NOMO-1 (cell line): Measurements from ENCODE around the gene SLC22A23.

Experiments used
- DNase-seq, 2 experiments: peaks; one replicate each; lab custom pipeline; 2025; ENCODE audit not compliant: unreplicated experiment in 2 of 2; lab: John Stamatoyannopoulos, UW

SLC22A23 gene, protein sequence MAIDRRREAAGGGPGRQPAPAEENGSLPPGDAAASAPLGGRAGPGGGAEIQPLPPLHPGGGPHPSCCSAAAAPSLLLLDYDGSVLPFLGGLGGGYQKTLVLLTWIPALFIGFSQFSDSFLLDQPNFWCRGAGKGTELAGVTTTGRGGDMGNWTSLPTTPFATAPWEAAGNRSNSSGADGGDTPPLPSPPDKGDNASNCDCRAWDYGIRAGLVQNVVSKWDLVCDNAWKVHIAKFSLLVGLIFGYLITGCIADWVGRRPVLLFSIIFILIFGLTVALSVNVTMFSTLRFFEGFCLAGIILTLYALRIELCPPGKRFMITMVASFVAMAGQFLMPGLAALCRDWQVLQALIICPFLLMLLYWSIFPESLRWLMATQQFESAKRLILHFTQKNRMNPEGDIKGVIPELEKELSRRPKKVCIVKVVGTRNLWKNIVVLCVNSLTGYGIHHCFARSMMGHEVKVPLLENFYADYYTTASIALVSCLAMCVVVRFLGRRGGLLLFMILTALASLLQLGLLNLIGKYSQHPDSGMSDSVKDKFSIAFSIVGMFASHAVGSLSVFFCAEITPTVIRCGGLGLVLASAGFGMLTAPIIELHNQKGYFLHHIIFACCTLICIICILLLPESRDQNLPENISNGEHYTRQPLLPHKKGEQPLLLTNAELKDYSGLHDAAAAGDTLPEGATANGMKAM

DNA sequence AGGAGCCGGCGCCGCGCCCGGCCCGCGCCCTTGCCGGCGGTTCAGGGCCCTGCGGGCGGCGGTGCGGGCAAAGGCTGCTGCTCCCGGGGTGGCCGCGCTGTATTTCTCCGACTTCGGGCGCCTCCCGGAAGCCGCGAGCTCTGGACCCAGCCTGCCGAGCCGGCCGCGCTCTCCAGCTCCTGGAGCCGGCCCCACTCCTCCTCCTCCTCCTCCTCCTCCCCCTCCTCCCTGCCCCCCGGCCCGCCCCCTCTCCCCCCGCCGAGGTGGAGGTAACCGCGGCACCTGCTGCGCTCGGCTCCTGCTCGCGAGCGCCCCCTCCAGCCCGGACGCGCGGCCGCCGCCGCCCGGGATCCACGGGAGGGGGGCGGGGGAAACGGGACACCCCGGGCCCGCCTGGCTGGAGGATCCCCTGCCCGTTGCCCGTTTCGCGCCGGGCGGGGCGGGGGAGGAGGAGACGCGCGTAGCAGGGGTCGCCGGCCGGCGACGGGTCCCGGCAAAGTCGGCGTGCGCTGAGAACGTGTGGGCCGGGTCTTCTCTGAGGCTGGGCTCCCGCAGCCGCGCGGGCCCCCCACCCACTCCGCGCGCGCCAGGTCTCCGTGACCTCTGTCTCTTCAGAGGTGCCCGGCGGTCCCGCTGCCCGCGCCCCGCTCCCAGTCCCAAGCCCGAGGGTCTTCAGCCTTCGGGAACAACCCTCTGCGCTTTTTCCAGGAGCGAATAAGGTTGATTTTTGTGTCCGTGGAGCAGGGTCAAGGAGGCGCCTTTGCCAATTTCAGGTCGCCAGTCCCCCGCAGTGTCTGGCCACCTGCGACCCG lies at the start of gene SLC22A23:
Gene SLC22A23 (minus strand): TSS at position 153 of the 812 bp plus-strand sequence. CDS start 491 bp downstream, outside the sequence.
- DNase-seq = peak in 1 of 2 experiments; percentile 19

DNA sequence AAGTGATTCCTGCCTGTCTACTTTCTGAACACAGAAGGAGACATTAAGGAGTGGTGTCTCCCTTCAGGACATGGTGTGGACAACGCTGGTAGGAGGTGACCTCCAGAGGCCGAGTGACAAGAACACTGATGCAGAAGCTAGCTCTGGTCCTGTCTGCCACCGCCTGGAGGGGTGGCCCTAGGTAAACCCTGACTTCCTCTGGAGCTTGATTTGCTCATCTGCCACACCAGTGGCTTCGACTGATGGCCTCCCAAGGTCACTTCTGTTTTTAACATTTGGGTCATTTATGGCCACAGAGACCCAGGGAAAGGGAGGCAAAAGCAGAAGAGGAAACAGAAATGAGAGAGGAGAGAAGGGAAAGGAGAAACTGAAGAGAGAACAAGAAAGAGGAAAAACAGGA lies 49.4 kb upstream of the SLC22A23 start:
- DNase-seq = peak; percentile 33 to 49

DNA sequence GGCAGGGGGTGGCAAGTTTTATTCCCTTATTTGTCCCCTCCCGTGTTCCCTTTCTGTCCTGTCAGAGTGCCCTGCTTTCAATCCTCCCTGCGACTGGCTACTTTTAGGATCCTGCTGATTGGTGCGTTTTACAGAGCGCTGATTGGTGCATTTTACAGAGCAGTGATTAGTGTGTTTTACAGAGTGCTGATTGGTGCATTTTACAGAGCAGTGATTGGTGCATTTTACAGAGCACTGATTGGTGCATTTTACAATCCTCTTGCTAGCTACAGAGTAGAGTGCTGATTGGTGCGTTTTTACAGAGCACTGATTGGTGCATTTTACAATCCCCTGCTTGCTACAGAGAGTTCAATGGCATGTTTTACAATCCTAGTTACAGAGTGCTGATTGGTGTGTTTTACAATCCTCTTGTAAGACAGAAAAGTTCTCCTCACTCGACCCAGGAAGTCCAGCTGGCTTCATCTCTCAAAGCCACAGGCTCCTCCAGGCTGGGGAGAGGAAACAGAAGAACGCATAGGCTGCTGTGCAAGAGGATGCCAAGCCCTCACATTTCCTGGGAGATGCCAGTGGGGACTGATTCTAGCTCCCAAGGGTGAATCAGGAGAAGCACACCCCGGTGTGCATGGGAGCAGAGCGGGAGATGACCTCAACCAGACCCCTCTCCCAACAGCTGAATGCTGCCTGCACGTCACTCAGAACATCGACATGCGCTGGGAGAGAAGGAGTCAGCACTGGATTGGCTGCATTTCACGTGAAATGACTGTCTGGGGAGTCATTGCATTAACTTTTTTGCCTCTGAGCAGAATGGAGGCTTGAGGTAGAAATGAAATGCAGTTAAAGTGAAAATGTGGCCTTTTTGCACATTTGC lies 48.3 kb upstream of the SLC22A23 start:
- no peak for DNase-seq

DNA sequence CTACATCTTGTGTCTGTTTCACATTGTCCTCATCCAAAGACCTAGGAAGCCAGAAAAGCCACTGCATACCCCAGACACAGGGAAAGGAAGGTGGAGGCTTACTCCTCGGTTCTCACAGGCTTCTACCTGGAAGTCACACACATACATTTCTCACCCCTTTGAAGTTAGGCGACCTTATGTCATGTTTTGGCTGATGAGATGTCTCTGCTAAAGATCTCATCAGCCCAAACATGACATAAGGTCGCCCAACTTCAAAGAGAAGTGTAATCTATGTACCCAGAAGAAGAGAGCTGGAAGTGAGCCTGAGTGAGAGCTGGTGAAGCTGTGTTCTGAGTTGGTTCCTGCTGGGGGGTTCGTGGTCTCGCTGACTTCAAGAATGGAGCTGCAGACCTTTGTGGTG lies 47.5 kb upstream of the SLC22A23 start:
- DNase-seq = no peak

DNA sequence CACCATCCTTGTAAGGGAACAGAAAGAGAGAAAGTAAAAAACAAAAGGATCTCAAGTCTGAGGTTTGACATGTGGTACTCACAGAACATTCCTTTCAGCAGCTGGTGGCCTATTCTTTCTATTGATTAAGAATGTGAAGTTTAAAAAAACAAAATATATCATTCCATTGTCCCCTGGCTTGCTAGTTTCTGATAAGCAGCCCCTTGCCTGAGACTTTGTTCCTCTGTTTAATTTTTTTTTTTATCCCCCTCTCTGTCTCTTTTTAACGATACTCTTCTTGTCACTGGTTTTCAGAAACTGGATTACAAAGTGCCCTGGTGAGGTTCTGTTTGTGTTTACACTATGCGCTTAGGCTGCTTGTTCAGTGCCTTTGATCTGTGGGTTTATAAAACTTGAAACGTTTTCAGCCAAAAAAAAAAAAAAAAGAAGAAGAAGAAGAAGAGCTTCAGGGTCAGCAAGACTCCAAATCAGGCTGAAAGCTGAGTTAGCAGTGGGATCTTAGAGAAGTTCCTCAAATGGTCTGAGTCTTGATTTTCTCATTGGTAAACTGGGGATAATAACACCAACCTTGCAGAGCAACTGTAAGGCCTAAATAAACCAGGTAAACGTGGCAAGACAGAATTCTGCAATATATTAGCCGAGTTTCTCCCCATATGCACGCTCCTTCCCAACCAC lies 45.1 kb upstream of the SLC22A23 start:
- no peak for DNase-seq

DNA sequence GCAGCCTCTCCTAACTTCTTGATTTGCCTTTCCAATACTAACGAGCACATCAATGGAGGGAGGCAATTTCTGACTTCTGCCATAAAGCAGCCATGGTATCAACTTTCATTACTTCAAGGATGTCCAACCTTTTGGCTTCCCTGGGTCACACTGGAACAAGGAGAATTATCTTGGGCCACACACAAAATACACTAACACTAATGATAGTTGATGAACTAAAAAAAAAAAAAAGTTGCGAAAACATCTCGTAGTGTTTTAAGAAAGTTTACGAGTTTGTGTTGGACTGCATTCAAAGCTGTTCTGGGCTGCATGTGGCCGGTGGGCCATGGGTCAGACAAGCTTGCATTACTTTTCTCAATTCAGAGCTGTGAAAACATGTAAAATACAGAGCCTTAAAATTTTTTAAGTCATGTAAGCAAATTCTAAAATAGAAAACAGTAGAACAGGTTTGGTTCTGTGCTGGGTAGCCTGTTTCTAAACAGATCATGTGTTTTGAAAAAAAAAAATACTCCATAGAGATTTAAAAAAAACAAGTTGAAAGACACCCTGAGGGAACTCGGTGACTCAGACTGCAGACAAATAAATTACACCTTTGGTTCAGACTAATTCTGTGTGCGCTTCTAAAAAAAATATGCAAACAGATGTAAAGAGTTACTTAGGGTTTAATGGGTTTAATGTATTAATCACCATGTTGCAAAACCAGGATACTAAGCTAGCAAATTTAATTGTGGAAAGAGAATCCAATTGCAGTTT lies 43.6 kb upstream of the SLC22A23 start:
- no peak for DNase-seq

DNA sequence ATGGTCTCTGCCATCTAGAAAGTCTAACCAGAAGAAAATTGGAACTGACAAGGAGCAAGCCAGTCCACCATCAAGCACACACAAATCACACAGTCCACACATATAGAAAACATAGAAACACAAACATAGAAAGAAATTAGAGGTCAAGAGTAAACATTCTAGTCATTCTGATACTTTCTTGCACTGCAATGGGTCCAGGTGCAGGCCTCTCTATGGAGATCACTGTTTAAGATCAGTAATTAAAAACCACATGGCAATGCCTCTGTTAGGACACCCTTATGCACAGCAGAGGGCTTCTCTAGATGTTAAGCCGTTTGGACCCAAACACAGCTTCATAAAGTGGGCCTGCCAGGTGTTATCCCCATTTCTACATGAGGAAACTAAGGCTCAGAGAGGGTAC lies 42.8 kb upstream of the SLC22A23 start:
- no peak for DNase-seq

DNA sequence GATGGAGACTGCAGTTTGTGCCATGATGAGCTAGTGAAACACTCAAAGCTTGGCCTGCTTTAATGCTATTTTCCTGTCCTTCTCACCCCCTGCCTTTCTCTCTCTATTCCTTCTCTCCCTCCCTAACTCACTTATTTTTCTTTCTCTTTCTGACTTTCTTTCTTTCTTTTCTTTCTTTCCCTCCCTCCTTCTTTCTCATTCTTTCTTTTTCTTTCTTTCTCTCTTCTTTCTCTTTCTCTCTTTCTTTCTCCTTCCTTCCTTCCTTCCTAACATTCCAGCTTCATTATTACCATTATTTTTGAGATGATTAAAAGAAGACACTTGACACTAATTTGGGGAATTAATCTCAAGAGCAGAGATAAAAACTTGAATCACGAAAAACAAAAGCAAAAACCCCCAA lies 39.5 kb upstream of the SLC22A23 start:
- DNase-seq = no peak

DNA sequence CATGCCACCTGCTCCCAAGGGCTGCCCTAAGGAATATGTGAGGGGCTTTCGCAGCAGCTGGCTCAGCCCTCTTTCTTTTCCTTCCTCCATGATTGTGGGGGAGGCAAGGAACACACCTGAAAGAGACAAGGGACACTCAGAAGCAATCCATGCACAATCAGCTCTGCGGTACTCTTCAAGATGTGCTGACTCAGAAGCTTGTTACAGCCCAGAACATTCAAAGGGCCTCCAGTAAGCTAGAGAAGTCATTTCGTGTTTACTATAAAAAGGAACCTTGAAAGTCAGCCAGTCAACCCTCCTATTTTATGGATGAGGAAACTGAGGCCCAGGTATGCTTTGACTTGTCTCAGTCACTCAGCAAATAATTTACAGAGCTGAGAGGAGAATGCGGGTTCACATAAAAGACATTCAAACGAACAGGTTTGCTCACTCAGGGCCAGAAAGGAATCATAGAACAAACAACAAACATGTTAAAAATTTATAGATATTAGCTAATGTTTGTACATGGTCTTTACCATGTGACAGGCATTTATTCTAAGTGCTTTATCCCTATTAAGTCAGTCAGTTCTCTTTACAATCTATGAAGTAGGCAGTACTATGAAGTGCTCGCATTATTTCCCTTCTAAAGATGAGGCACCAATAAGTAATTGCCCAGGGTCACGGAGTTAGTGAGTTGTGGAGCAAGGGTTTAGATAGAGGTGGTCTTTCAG lies 37.7 kb upstream of the SLC22A23 start:
- DNase-seq = no peak

DNA sequence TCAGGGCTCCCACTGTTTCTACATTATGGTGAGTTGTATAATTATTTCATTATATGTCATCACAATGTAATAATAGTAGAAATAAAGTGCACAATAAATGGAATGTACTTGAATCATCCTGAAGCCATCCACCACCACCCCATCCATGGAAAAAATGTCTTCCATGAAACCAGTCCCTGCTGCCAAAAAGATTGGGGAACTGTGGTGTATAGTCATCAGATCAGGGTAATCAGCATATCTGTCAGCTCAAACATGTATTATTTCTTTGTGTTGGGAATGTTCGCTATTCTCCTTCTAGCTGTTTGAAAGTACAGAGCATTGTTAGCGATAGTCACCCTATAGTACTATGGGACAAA lies 33.8 kb upstream of the SLC22A23 start:
- DNase-seq = no peak

DNA sequence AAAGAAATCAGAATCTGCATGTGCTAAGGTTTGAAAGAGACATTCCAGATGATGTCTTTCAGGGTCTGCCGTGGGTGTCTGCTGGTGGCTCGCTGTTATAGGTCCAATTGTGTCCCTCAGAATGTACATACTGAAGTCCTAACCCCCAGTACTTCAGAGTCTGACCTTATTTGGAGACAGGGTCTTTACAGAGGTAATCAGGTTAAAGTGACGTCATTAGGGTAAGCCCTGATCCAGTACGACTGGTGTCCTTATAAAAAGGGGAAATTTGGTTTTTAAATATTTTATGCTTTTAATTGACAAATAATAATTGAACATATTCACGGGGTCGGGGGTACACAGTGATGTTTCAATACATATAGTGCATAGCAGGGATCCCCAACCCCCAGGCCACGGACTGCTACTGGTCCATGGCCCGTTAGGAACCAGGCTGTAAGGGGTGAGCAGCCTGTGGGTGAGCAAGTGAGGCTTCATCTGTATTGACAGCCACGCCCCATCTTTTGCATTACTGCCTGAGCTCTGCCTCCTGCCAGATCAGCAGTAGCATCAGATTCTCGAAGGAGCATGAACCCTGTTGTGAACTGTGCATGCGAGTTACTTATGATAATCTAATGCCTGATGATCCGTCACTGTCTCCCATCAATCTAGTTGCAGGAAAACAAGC lies 33.2 kb upstream of the SLC22A23 start:
- no peak for DNase-seq

DNA sequence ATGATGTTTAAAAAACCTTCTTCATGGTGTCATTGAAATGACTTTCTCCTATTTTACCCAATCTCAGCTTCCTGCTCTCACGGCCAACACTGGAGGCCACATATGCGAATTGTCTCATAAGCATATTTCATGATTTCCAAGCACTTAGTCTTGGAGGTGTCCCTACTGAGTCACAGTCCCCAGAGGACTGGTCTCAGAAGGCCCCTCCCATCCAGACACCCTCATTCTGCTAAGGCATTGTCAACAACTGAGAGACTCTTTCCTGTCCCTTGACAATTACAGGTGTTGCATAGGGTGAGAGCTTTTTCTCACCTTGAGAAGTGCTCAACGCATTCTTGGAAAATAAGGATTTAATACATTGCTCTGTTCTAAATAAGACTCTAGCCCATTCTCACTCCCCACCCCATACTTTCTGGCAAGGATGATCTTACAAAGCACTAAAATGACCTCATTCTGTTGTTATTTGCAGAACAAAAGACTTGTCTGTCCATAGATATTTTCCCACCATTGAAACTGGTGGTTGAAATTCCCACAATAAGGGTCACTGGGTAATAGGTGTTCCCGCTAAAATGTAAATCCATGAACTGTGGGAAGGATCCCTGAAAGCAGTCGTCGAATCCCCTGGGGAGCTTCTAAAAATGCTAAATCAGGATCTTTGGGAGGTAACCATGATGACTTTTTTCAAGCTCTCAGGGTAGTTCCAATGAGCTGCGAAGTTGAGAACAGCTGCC lies 32.3 kb upstream of the SLC22A23 start:
- DNase-seq = no peak

DNA sequence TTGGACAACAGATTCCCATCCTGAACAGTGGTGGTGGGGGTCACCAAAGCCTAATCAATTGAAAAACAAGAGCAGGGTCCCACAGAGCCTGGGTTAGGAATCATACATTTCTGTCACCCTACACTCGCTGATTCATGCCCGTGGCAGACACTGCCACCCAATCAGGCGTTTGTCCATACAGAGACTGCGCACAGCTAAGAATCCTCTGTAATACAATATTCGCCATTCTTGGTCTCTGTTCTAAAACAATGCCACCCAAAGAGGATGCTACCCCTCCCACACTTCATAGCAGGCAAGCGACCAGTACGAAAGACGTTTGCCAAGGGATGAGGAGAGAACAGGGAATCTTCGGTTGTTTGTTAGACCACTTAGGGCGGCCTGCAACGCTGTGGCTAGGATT lies 28.1 kb upstream of the SLC22A23 start:
- DNase-seq = no peak

DNA sequence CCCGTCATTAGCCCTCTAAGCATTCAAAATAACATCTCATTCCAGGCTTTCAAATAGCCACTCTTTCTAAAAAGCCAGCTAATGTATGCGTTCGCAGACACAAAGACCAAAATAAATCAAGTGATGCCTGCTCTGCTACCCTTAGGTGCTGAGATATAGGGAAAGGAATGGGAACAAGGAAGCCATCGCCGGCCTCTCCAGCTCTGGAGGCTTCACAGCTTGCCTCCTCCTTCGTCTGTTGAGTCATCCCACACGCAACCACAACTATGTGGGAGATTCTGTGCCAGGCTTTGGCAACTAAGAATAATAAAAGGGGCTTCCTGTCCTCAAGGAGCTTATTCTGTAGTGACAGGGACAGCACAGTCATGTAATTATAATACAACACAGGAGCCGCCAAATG lies 27.3 kb upstream of the SLC22A23 start:
- no peak for DNase-seq

DNA sequence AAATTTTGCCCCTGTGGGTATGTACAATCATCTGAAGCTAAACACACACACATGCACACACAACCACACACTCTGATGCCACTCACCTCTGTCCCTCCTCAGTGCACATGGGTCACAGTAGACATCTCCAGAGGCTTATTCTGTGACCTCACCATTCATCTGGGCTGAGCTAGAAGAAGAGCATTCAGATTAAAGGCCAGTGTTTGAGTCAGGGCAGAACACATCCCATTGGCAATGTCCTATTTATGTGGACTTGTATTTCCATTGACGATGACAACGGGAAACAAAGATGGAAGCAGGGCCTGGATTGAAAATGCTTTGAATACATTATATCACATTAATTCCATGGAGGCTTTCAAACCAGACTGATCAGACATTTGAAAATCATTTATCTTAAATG lies 26.8 kb upstream of the SLC22A23 start:
- no peak for DNase-seq

DNA sequence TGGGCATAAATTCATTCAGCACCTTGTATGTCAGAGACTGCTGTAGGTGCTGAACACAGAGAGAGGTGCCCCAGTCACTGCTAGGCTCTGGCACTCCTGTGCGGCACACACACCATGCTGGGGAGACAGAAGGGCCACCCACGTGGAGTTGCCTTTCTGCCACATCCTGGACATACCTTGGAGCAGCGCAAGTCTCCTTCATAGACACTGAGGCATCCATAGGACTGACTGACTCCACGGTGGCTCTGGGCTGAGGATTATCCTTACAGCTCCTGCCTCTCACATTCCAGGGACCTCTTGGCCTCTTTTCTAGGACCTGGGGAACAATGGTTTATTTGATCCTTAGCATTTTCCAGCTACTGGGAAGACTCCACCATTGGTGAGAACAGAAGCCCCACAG lies 26.0 kb upstream of the SLC22A23 start:
- no peak for DNase-seq

DNA sequence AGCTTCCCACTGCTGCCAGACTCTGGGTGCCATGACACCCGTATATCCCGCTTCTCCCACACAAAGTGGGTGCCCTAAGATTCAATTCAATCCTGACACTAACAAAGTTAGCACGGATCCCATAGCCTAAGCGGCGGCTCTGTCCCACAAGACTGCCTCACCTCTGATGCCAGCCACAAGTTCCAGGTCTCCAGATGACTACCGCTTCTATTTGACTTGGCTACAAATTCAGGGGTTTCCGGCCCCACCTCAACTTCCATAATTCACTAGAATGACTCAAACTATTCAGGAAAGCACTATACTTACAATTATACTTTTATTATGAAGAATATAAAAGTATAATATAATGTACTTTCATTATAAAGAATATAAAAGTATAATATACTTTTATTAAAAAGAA lies 24.8 kb upstream of the SLC22A23 start:
- no peak for DNase-seq

DNA sequence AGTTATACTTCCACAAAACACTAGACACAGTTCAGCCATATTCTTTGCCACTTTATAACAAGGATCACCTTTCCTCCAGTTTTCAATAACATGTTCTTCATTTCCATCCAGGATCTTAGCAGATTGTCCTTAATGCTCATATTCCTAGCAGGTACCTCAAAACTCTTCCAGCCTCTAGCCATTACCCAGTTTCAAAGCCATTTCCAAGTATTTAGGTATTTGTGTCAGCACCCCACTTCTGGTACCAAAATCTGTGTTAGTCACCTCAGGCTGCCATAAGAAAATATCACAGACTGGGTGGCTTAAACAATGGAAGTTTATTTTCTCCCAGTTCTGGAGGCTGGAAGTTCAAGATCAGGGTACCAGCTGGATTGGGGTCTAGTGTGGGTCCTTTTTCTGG lies 23.2 kb upstream of the SLC22A23 start:
- no peak for DNase-seq
